GM12872 (cell line): ENCODE results near the gene PPT1.

Experiments used
- TF ChIP-seq, protein P1 (sequence below): IDR thresholded peaks from 3 replicates; pipeline ENCODE4 v1.5.1; 2011; ENCODE audit warnings: low read depth, mild to moderate bottlenecking, low read length, moderate library complexity; ENCODE audit not compliant: insufficient read depth

PPT1 gene

DNA sequence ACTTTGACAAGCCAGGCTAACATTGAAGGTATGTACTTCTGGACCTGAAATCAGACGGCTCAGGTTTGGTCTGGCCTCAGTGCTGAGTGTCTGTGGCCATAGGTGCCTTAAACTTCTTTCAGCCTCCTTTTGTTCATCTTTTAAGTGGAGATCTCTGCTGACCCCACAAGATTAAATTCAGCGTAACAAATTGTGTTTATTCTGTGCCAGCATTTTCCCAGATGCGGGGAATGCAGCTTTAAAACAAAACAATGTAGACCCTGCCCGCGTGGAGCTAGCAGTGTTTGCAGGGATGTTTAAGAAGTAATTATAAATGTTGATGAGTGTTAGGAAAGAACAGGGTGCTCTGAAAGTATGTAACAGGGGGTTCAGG is 55.6 kb downstream of the PPT1 start:
- TF ChIP-seq, protein P1, sequence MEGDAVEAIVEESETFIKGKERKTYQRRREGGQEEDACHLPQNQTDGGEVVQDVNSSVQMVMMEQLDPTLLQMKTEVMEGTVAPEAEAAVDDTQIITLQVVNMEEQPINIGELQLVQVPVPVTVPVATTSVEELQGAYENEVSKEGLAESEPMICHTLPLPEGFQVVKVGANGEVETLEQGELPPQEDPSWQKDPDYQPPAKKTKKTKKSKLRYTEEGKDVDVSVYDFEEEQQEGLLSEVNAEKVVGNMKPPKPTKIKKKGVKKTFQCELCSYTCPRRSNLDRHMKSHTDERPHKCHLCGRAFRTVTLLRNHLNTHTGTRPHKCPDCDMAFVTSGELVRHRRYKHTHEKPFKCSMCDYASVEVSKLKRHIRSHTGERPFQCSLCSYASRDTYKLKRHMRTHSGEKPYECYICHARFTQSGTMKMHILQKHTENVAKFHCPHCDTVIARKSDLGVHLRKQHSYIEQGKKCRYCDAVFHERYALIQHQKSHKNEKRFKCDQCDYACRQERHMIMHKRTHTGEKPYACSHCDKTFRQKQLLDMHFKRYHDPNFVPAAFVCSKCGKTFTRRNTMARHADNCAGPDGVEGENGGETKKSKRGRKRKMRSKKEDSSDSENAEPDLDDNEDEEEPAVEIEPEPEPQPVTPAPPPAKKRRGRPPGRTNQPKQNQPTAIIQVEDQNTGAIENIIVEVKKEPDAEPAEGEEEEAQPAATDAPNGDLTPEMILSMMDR = no peak

DNA sequence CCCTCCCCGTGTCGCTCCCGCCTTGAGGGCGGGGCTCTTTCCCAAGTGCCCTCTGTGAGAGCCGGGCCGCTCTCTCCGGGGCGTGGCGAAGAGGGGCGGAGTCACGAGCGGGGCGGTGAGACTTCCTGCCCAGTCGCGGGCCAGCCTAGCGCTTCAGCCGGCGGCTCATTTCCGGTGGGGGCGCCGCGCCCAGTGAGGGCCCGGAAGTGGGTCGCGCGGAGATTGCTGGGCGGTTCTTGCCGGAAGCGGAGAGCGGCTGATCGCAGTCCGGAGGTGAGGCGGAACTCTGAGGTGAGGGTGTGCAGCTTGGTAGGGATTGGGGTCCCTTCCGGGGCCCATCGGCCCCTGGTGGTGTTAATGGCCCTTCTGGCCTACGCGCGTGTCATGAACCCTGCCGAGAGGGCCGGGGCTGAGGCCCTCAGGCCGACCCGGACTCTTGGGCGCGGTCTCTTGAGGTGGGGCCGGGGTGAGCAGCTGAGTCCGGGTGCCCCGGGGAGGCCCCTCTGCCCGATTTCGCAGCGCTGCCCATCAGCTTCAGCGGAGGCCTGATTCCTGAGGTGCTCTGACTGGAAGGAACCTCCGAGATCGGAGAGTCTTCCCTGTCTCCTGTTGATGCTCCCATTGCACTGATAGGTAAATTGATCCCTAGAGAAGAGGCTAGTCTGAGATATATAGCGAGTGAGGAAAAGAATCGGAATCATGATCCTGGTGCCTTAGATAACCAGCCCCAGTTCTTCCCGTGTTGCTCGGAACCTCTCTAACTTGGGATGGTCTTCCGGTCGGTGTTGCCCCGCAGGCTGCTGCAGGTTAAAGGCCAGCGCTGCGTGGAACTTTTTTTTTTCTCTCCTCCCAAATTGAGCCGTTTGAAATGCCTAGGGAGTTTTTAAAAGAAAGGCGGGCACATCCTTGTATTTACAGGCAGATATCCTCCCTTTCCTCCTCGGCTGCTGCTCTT is 56.3 kb downstream of the PPT1 start, which contains the start of gene CAP1:
Gene CAP1 (plus strand): TSS at position 219 of the 955 bp plus-strand sequence. CDS start 18,618 bp downstream, outside the sequence.
- TF ChIP-seq, protein P1 = no peak

DNA sequence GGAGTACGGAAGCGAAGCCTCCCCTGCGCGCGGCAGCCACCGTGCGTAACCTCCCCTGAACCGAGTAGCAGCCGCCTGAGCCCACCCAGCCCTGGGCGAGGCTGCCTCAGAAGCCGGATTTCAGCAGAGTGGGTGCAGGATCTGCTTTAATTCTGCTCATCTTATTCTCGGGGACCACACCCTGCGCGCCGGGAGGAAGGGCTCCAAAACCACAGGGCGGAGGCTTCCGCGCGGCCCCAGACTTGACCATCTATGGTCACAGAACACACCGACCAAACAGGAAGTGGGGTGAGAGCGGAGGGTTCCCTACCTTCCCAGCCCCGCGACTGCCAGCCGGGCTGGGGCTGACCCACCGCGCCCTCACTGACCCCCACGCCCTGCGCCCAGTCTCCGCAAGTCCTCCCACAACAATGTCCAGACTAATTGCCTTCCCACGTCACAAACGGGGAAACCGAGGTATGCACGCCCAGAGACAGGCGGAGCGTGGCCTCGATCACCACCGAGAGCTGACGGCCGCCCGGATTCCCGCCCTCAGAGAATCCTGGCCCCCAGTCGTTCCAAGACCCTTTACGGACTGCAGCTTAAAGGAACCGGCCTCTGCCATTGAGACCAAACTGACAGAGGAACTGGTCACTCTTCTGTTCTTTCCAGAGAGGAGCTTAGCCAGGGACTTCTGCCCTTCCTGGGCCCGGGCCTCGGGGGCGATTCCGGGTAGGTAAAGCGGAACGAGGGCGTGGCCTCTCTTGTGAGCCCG is 57.1 kb downstream of the PPT1 start:
- TF ChIP-seq, protein P1 = no peak

DNA sequence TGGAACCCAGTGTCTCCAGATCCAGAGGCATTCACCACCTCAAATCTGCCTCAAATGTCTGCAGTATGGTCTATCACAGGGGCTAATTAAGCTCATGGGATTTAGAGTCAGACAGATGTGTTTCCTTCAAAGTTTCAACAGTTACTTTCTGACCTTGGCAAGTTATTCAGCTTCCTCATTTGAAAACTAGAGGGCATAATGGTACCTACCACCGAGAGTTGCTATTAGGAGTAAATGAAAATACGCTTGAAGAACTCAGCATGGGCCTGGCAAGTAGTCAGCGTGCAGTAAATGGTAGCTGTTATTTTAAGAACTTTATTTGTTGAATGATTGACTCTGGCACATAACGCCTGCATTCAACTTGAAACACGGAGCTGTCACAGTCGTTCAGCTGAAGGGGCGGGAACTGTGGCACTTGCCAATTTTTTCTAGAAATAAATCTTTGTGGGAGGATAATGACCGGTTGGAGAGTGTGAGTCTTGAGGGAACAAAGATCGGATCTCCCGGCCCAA is 57.8 kb downstream of the PPT1 start:
- TF ChIP-seq, protein P1 = peak; percentile 15; the same call in 1 of the 3 replicates

DNA sequence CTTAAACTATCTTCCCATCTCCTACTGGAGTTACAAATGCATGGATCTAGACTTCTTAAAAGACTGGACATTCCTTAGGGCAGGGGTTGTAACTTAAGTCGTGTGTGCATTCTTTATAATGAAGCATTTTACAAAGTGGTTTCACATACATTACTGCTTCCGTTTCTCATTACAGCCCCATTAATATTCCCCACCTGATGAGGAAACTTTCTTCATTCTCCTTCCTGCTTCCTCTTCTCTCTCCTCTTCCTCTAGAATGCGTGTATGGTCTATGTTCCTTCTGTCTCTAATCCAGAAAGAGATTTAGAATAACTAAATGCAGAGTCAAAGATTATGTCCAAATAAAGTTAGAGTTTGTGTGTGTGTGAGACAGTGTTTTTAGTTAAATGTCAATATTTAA is 58.4 kb downstream of the PPT1 start:
- TF ChIP-seq, protein P1 = no peak

DNA sequence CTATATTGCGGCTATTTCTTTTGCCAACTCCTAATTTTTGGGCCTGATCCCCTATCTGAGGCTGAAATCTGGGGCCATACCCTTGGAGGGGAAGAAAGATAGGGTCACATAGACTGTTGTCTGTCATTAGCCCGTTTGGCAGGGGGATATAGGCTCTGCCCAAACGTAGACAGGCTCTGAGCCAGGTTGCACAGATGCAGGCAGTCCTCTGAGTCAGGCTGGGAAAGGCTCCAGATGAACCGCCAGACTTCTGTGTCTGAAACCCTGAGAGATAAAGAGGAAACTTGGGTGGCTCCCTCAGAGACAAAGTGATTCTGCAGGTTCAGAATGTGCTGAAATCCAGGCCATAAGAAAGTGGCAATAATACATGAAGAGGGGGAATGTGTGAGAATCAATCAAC is 60.5 kb downstream of the PPT1 start:
- TF ChIP-seq, protein P1 = no peak

DNA sequence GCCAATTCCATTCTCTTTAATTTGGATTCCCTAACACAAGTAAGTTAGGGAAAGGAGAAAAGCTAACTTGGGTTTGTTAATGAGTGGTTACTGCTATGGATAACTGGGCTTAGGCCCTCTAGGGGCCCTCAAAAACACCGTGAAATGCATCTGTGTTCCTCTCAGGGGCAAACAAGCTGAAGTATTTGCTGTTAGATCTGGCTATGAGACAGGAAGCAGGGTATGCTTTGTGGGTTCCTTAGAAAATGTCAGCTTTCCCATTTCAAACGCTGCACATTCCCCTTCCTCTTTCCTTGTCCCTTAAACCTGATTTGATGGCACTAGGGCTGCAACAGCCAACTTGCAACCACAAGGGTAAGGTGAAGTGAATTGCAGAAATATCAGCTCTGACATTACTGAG is 62.2 kb downstream of the PPT1 start:
- TF ChIP-seq, protein P1 = no peak
